ENCODE measurements around the gene SLC9A6.

Gene SLC9A6

GRCh38 chrX:135985157-135985972 lies at the start of gene SLC9A6:
Gene SLC9A6 (plus strand): TSS chrX:135985435. CDS start chrX:135985659, 224 bp downstream.
- DNase-seq (ENCODE audit: low read depth in 2 of 2) = peak; percentile 21 to 44

GRCh38 chrX:135944486-135944885 lies 40.7 kb upstream of the SLC9A6 start:
- DNase-seq (ENCODE audit: low read depth in 2 of 2) = no peak

- no peak for DNase-seq (ENCODE audit: low read depth in 2 of 2)
Observed at GRCh38 chrX:135951291-135951690, 33.9 kb upstream of the SLC9A6 start.

- no peak for DNase-seq (ENCODE audit: low read depth in 2 of 2)
Observed at GRCh38 chrX:135973025-135973547, 12.1 kb upstream of the SLC9A6 start.

GRCh38 chrX:135973548-135974278 lies 11.5 kb upstream of the SLC9A6 start, which contains the start of gene MMGT1:
Gene MMGT1 (minus strand): TSS chrX:135973988. CDS start chrX:135973675, 313 bp downstream.
- DNase-seq (ENCODE audit: low read depth in 2 of 2) = peak; percentile 63 to 65

- DNase-seq (ENCODE audit: low read depth in 2 of 2) = peak; percentile 39 to 49
Observed at GRCh38 chrX:135974279-135974856, 10.9 kb upstream of the SLC9A6 start.

GRCh38 chrX:135975421-135975820 lies 9.8 kb upstream of the SLC9A6 start:
- no peak for DNase-seq (ENCODE audit: low read depth in 2 of 2)

GRCh38 chrX:135977611-135978010 lies 7.6 kb upstream of the SLC9A6 start:
- no peak for DNase-seq (ENCODE audit: low read depth in 2 of 2)

GRCh38 chrX:135981010-135981409 lies 4.2 kb upstream of the SLC9A6 start:
- no peak for DNase-seq (ENCODE audit: low read depth in 2 of 2)

- no peak for DNase-seq (ENCODE audit: low read depth in 2 of 2)
Observed at GRCh38 chrX:135981668-135982067, 3.6 kb upstream of the SLC9A6 start.

GRCh38 chrX:135982860-135983259 lies 2.4 kb upstream of the SLC9A6 start:
- no peak for DNase-seq (ENCODE audit: low read depth in 2 of 2)

- no peak for DNase-seq (ENCODE audit: low read depth in 2 of 2)
Observed at GRCh38 chrX:135984256-135984655, 979 bp upstream of the SLC9A6 start.

GRCh38 chrX:135984791-135985156 lies 461 bp upstream of the SLC9A6 start:
- DNase-seq (ENCODE audit: low read depth in 2 of 2) = no peak

- no peak for DNase-seq (ENCODE audit: low read depth in 2 of 2)
Observed at GRCh38 chrX:135985973-135986310, 707 bp downstream of the SLC9A6 start.

GRCh38 chrX:135988245-135988644 lies 3.0 kb downstream of the SLC9A6 start:
- DNase-seq (ENCODE audit: low read depth in 2 of 2) = no peak

GRCh38 chrX:136015016-136015415 lies 29.8 kb downstream of the SLC9A6 start:
- no peak for DNase-seq (ENCODE audit: low read depth in 2 of 2)

- no peak for DNase-seq (ENCODE audit: low read depth in 2 of 2)
Observed at GRCh38 chrX:136016881-136017280, 31.6 kb downstream of the SLC9A6 start.

GRCh38 chrX:136019226-136019625 lies 34.0 kb downstream of the SLC9A6 start:
- no peak for DNase-seq (ENCODE audit: low read depth in 2 of 2)

- DNase-seq (ENCODE audit: low read depth in 2 of 2) = no peak
Observed at GRCh38 chrX:136021160-136021559, 35.9 kb downstream of the SLC9A6 start.

GRCh38 chrX:136021903-136022302 lies 36.7 kb downstream of the SLC9A6 start:
- no peak for DNase-seq (ENCODE audit: low read depth in 2 of 2)

- no peak for DNase-seq (ENCODE audit: low read depth in 2 of 2)
Observed at GRCh38 chrX:136025091-136025490, 39.9 kb downstream of the SLC9A6 start.

GRCh38 chrX:136028383-136028984 lies 43.2 kb downstream of the SLC9A6 start:
- DNase-seq (ENCODE audit: low read depth in 2 of 2) = no peak
